Activated CD4-positive, alpha-beta memory T cell treated with anti-CD3 and anti-CD28 coated beads for 36 hours (primary cell): Measurements from ENCODE around the gene TCFL5. TPM values are rescaled to one million over a fixed set of nuclear protein-coding genes. Genes with fewer than 3 reads are reported as not detected.
A peak's percentile ranks its signal among the peaks of the same experiment; 100 is the strongest.

Experiments
- CTCF ChIA-PET: fragments of 350-600 bp; sonication (Branson Sonifier 250); formaldehyde crosslinking; loops from one replicate; lab custom pipeline; 2021; ENCODE audit warnings: antibody characterized with exemption, inconsistent platforms; lab: Charles Lee
- POLR2A ChIA-PET: fragments of 350-600 bp; sonication (Branson Sonifier 250); formaldehyde crosslinking; loops from one replicate; lab custom pipeline; 2021; ENCODE audit warnings: antibody characterized with exemption; lab: Charles Lee
- DNase-seq: peaks from one replicate; pipeline ENCODE4 v3.0.0-alpha.2; 2020
- H3K27ac Mint-ChIP-seq: one replicate; pipeline ENCODE4 v1.8.0; 2021; ENCODE audit warnings: mixed read lengths
- H3K27me3 Mint-ChIP-seq: one replicate; pipeline ENCODE4 v1.8.0; 2021; ENCODE audit warnings: mixed read lengths
- H3K36me3 Mint-ChIP-seq: one replicate; pipeline ENCODE4 v1.8.0; 2021; ENCODE audit warnings: mixed read lengths
- H3K4me1 Mint-ChIP-seq: one replicate; pipeline ENCODE4 v1.8.0; 2021; ENCODE audit warnings: low read depth, mixed read lengths
- H3K4me3 Mint-ChIP-seq: one replicate; pipeline ENCODE4 v1.8.0; 2021; ENCODE audit warnings: mild to moderate bottlenecking, mixed read lengths
- H3K9me3 Mint-ChIP-seq: one replicate; pipeline ENCODE4 v1.8.0; 2021; ENCODE audit warnings: mixed read lengths
- intact Hi-C: fragments of 100-400 bp; cut with micrococcal nuclease; formaldehyde crosslinking; loops from one replicate; pipeline ENCODE4 v1.15.1; 2023
- total RNA-seq, 2 experiments: library from RNA; stranded (reverse); gene quantifications; one replicate each; pipeline ENCODE4 v1.2.3, GENCODE V29; 2021

Gene TCFL5
- total RNA-seq, 2 experiments from 2014 or later: 4.7 to 5.0 TPM

DNA sequence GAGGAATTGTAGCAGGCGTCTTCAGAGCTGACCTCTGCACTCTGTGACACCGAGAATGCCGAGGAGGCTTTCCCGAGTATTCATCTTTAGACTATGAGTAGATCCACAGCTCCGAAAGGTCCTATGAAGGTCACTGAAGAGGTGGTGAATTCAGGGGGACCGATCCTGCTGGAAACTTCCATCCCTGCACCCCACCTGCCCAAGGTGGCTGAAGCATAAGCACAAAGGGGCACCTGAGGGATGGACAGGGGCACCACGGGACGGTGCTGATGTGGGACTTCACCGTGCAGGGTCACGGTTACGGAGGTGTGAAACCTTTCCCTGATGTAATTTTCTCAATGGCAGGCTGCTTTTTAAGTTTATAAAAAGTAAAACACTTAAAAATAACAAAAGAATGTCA lies 40.3 kb upstream of the TCFL5 start:
- Mint-ChIP-seq H3K27me3 (no peaks in the 10 kb centered on the region), H3K36me3 (peaks cover 32% of the 10 kb centered on the region), H3K27ac (peak overlapping the region; percentile 18), H3K4me1 (peaks cover 41% of the 10 kb centered on the region), H3K4me3 (no peak overlapping the region), H3K9me3 (no peaks in the 10 kb centered on the region)
- CTCF ChIA-PET: interaction anchor here (0.7 to 6.9 kb wide), 10 partner anchors 11 to 1161 kb away, joined by 3 to 127 read pairs (median 4); no protein-coding TSS in a partner anchor
- POLR2A ChIA-PET: no interaction called here
- intact Hi-C loops: loop anchor here (2.0 kb wide), 1 partner anchor 107 kb away; no protein-coding TSS in a partner anchor
- DNase-seq: no peak

DNA sequence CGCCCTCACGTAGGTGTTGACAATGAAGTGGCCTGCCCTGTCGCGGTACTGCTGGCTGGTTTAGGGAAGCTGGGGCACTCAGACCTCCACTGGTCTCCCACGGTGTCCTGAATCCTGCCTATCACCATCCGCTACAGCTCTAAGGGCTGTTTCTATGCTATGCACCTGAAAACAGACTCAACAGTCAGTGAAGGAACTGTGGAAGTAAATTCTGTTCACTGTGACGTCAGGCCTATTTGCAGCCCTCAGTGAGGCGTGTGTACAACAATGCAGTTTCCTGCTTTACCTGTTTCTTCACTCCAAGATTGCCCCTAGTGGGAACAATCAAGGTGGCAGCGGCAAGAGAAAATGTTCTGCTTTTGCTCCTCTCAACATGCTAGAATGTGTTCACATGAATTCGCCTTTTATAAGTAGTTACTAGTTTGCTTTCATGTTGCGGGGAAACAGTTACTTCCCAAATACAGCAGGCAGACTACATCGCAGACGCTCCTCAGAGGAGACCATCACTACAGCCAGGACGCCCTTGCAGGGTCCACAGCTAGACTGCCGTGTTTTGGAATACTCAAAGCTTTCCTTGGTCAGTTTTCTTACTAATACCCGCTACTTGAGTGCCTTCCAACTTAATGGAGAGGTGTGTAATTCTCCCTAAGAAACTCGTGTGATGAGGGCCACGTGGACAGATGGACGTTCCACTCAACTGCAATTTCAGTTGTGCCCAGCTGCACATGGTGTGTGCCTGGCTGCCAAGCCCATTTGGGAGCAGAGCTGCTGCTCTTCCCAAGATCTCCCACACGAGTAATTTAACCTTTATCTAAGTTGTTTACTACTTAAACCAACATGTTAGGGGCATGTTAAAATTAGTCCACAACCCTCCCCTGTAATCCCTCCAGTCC lies 39.3 kb upstream of the TCFL5 start:
- ChIA-PET CTCF (interaction anchor here (0.6 to 6.9 kb wide), 11 partner anchors 10 to 532 kb away, joined by 3 to 127 read pairs (median 3); no protein-coding TSS in a partner anchor), POLR2A (no interaction called here)
- DNase-seq: peak; percentile 22
- Mint-ChIP-seq H3K27ac (peak overlapping the region; percentile 81), H3K9me3 (no peaks in the 10 kb centered on the region), H3K4me1 (peaks cover 41% of the 10 kb centered on the region), H3K36me3 (peaks cover 23% of the 10 kb centered on the region), H3K27me3 (no peaks in the 10 kb centered on the region), H3K4me3 (no peak overlapping the region)
- intact Hi-C loops: loop anchor here (2.0 kb wide), 1 partner anchor 108 kb away; no protein-coding TSS in a partner anchor

- intact Hi-C loops: loop anchor here (2.0 kb wide), 1 partner anchor 109 kb away; no protein-coding TSS in a partner anchor
- peak overlapping the region; percentile 45 for H3K4me3 Mint-ChIP-seq
- peak; percentile 83 for DNase-seq
- peaks cover 41% of the 10 kb centered on the region for H3K4me1 Mint-ChIP-seq
- H3K36me3 Mint-ChIP-seq: peaks cover 21% of the 10 kb centered on the region
- ChIA-PET CTCF (interaction anchor here (0.6 to 6.9 kb wide), 17 partner anchors 7 to 532 kb away, joined by 3 to 127 read pairs (median 4); partner anchors contain the start of genes DIDO1 and GID8), POLR2A (interaction anchor here (1.7 to 2.7 kb wide), 2 partner anchors 17 to 27 kb away, joined by 5 to 14 read pairs; no protein-coding TSS in a partner anchor)
- H3K9me3 Mint-ChIP-seq: no peaks in the 10 kb centered on the region
- no peaks in the 10 kb centered on the region for H3K27me3 Mint-ChIP-seq
- H3K27ac Mint-ChIP-seq: peak overlapping the region; percentile 81
Measured at GRCh38 chr20:62900052-62900691, 38.5 kb upstream of the TCFL5 start.

- Mint-ChIP-seq H3K27ac (peak overlapping the region; percentile 75), H3K27me3 (no peaks in the 10 kb centered on the region), H3K9me3 (no peaks in the 10 kb centered on the region), H3K36me3 (peaks cover 21% of the 10 kb centered on the region), H3K4me1 (peaks cover 41% of the 10 kb centered on the region), H3K4me3 (no peak overlapping the region)
- intact Hi-C loops: loop anchor here (1.0 to 5.0 kb wide), 3 partner anchors 20 to 109 kb away; partner anchors contain the start of gene GID8
- ChIA-PET POLR2A (interaction anchor here (1.7 to 2.7 kb wide), 2 partner anchors 17 to 28 kb away, joined by 5 to 14 read pairs; no protein-coding TSS in a partner anchor), CTCF (interaction anchor here (0.9 to 6.9 kb wide), 14 partner anchors 8 to 128 kb away, joined by 3 to 127 read pairs (median 4); partner anchors contain the start of genes DIDO1 and GID8)
- DNase-seq: no peak
Measured at GRCh38 chr20:62899633-62900051, 38.0 kb upstream of the TCFL5 start.

DNA sequence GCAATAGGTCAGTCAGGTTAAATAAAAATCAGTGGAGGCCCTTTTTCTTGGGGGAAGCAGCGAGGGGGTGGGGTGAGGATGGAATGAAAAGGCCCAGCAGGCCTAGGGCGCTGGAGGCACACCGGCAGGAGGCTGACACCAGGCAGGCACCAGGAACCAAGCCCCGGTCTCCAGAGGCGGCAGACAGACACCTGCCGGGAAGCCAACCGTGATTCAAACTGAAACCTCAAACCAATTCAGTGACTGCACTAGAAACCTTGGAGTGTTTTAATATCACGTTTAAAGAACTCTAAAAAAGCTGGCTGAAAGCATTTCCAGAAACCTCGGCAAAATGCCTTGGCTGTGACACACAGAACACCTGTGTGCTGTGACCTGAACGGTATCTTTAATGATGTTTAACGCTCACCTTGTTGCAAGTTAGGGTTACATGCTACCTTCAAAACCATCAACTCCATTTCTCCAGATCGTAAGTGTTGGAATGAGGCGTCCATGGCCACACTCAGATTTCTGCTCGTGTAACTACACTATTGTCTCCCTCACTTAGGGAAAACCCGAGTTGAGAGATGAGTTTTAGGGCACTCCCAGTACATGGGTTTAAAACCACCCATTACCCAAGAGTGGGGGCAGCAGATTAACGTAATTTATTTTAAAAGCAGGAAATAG lies 37.5 kb upstream of the TCFL5 start:
- Mint-ChIP-seq H3K9me3 (no peaks in the 10 kb centered on the region), H3K27ac (peak overlapping the region; percentile 75), H3K36me3 (peaks cover 21% of the 10 kb centered on the region), H3K27me3 (no peaks in the 10 kb centered on the region), H3K4me3 (peak overlapping the region; percentile 54), H3K4me1 (peaks cover 39% of the 10 kb centered on the region)
- peak; percentile 75 for DNase-seq
- CTCF ChIA-PET: interaction anchor here (0.9 to 6.9 kb wide), 14 partner anchors 8 to 128 kb away, joined by 3 to 127 read pairs (median 4); partner anchors contain the start of genes DIDO1 and GID8
- POLR2A ChIA-PET: interaction anchor here (0.7 to 2.7 kb wide), 3 partner anchors 18 to 35 kb away, joined by 4 to 14 read pairs (median 5); no protein-coding TSS in a partner anchor
- intact Hi-C loops: loop anchor here (1.0 to 5.0 kb wide), 2 partner anchors 20 to 38 kb away; partner anchors contain the start of gene GID8

GRCh38 chr20:62898093-62898964 lies 36.7 kb upstream of the TCFL5 start:
- POLR2A ChIA-PET: interaction anchor here (0.7 to 2.7 kb wide), 3 partner anchors 19 to 36 kb away, joined by 4 to 14 read pairs (median 5); no protein-coding TSS in a partner anchor
- DNase-seq: no peak
- H3K27ac Mint-ChIP-seq: peak overlapping the region; percentile 75
- H3K27me3 Mint-ChIP-seq: no peaks in the 10 kb centered on the region
- peaks cover 22% of the 10 kb centered on the region for H3K36me3 Mint-ChIP-seq
- H3K9me3 Mint-ChIP-seq: no peaks in the 10 kb centered on the region
- H3K4me1 Mint-ChIP-seq: peaks cover 36% of the 10 kb centered on the region
- CTCF ChIA-PET: interaction anchor here (1.3 to 6.9 kb wide), 6 partner anchors 9 to 39 kb away, joined by 4 to 127 read pairs (median 7); partner anchors contain the start of gene GID8
- no peak overlapping the region for H3K4me3 Mint-ChIP-seq
- intact Hi-C loops: loop anchor here (5.0 kb wide), 1 partner anchor 39 kb away; the partner anchor contains the start of gene GID8

DNA sequence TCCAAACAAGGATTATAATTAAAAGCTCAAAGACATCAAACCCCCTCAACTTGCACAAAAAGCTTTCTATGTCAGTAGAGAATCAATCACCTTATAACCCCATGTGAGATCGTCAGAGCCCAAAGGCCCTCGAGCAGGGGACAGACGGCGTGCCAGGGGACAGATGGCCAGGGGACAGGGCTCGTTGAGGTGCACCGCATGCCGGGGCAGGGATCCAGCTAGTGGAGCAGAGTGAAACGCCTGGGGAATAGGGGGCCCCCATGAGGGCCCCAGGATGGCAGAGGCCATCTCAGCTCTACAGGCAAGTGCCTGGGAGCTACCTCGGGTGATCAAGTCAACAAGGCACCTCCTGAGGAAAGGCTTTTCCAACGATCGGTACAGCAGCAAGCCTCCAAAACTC lies 36.0 kb upstream of the TCFL5 start:
- H3K36me3 Mint-ChIP-seq: peaks cover 28% of the 10 kb centered on the region
- CTCF ChIA-PET: interaction anchor here (1.3 kb wide), 1 partner anchor 10 kb away, joined by 5 read pairs; no protein-coding TSS in a partner anchor
- POLR2A ChIA-PET: interaction anchor here (0.6 to 2.7 kb wide), 3 partner anchors 19 to 26 kb away, joined by 3 to 14 read pairs (median 4); no protein-coding TSS in a partner anchor
- no peak for DNase-seq
- H3K27me3 Mint-ChIP-seq: no peaks in the 10 kb centered on the region
- intact Hi-C loops: loop anchor here (5.0 kb wide), 1 partner anchor 40 kb away; the partner anchor contains the start of gene GID8
- peaks cover 36% of the 10 kb centered on the region for H3K4me1 Mint-ChIP-seq
- H3K4me3 Mint-ChIP-seq: no peak overlapping the region
- H3K9me3 Mint-ChIP-seq: no peaks in the 10 kb centered on the region
- H3K27ac Mint-ChIP-seq: no peak overlapping the region

DNA sequence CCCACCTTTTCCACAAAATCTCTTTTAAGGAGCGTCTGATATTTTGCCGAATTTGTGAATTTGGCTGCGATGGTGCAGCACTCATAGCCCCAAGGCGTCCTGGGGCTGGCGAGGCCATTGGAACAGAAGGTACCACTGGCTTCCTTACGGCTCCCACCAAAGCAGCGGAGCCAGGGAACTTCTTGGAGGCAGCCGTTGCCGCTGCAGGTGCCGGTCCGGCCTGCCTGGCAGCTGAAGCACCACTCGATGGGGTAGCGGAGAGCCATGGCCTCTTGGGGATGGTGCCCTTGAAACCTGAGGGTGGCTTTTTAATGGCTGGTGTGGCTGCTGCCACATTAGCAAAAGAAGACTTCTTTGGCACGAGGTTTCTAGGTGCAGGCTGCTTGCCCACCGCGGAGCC lies 34.9 kb upstream of the TCFL5 start:
- Mint-ChIP-seq H3K4me1 (peaks cover 37% of the 10 kb centered on the region), H3K9me3 (no peaks in the 10 kb centered on the region), H3K36me3 (peaks cover 37% of the 10 kb centered on the region), H3K4me3 (no peak overlapping the region), H3K27me3 (no peaks in the 10 kb centered on the region), H3K27ac (no peak overlapping the region)
- ChIA-PET POLR2A (no interaction called here), CTCF (interaction anchor here (1.3 kb wide), 1 partner anchor 11 kb away, joined by 5 read pairs; no protein-coding TSS in a partner anchor)
- no peak for DNase-seq
- intact Hi-C loops: loop anchor here (5.0 kb wide), 1 partner anchor 41 kb away; the partner anchor contains the start of gene GID8

DNA sequence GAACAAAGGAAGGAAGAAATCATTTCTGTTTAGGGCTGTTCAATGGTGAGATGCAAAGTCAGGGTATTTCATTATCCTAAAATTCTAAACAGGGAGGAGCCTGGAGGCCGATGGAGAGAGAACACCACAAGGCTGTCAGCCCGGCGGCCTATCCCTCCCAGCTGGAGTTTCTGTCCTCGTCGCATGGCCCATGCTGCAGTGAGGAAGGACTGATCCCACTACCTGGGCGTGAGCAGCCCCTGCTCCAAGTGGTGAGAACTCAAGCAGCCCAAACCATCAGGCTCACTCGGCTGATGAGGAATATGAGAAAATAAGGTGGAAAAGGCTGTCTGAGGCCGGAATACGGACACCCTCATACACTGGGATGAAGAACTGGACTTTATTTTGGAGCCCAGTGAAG lies 33.9 kb upstream of the TCFL5 start:
- peaks cover 46% of the 10 kb centered on the region for H3K36me3 Mint-ChIP-seq
- CTCF ChIA-PET: interaction anchor here (1.1 kb wide), 1 partner anchor 12 kb away, joined by 3 read pairs; no protein-coding TSS in a partner anchor
- H3K27me3 Mint-ChIP-seq: no peaks in the 10 kb centered on the region
- no peak for DNase-seq
- H3K27ac Mint-ChIP-seq: no peak overlapping the region
- peaks cover 34% of the 10 kb centered on the region for H3K4me1 Mint-ChIP-seq
- intact Hi-C loops: loop anchor here (5.0 kb wide), 1 partner anchor 42 kb away; the partner anchor contains the start of gene GID8
- no peak overlapping the region for H3K4me3 Mint-ChIP-seq
- H3K9me3 Mint-ChIP-seq: no peaks in the 10 kb centered on the region
- POLR2A ChIA-PET: no interaction called here

DNA sequence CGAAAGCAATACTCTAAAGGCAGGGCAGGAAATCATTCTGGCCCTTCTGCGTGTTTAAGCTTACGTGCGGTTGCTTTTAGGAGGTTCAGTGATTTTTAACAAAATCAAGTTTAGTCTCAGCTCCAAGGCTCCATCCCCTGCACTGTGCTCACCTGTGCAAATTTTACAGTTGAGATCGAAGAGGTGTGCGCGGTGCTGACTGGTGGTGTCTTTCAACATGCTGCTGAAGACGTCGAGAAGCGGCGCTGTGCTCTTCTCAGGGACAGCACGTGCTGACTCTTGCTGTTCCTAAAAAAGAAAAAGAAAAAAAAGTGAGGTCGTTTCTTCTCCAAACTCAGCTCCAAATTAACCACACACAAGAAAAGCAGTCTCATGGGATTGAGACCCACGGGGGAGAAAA lies 32.6 kb upstream of the TCFL5 start:
- ChIA-PET CTCF (interaction anchor here (1.1 kb wide), 1 partner anchor 13 kb away, joined by 3 read pairs; no protein-coding TSS in a partner anchor), POLR2A (interaction anchor here (1.1 kb wide), 1 partner anchor 36 kb away, joined by 3 read pairs; no protein-coding TSS in a partner anchor)
- Mint-ChIP-seq H3K9me3 (no peaks in the 10 kb centered on the region), H3K4me1 (peaks cover 22% of the 10 kb centered on the region), H3K27ac (no peak overlapping the region), H3K36me3 (peaks cover 54% of the 10 kb centered on the region), H3K27me3 (no peaks in the 10 kb centered on the region), H3K4me3 (no peak overlapping the region)
- intact Hi-C loops: no loop called here
- DNase-seq: no peak
